IPS-11a (cell line): ENCODE measurements around the gene MATK.

Source experiments
- H3K4me3 ChIP-seq: one replicate; pipeline ENCODE4 v1.5.1; 2013; ENCODE audit warnings: low read depth, low read length, control low read depth

The MATK gene

GRCh38 chr19:3785938-3786824 is at the start of gene MATK:
MATK (minus strand) TSS chr19:3786381; CDS start chr19:3785135, 1,246 bp downstream.
- H3K4me3 ChIP-seq = peak within 1 kb of the TSS; percentile 73

GRCh38 chr19:3835055-3835435 is 48.9 kb upstream of the MATK start:
- H3K4me3 ChIP-seq = no peak overlapping the region

GRCh38 chr19:3834349-3835054 is 48.3 kb upstream of the MATK start:
- no peak overlapping the region for H3K4me3 ChIP-seq

GRCh38 chr19:3833578-3834348 is 47.6 kb upstream of the MATK start:
- H3K4me3 ChIP-seq = no peak overlapping the region

GRCh38 chr19:3832001-3832400 is 45.8 kb upstream of the MATK start:
- H3K4me3 ChIP-seq = no peak overlapping the region

- no peak overlapping the region for H3K4me3 ChIP-seq
Observed at GRCh38 chr19:3831601-3832000, 45.4 kb upstream of the MATK start.

- H3K4me3 ChIP-seq = no peak overlapping the region
Observed at GRCh38 chr19:3830621-3831589, 44.7 kb upstream of the MATK start.

GRCh38 chr19:3827306-3827705 is 41.1 kb upstream of the MATK start:
- no peak overlapping the region for H3K4me3 ChIP-seq

GRCh38 chr19:3826163-3826562 is 40.0 kb upstream of the MATK start:
- no peak overlapping the region for H3K4me3 ChIP-seq

- H3K4me3 ChIP-seq = no peak overlapping the region
Observed at GRCh38 chr19:3825286-3825956, 39.2 kb upstream of the MATK start.

- H3K4me3 ChIP-seq = no peak overlapping the region
Observed at GRCh38 chr19:3823350-3823713, 37.2 kb upstream of the MATK start.

- H3K4me3 ChIP-seq = no peak overlapping the region
Observed at GRCh38 chr19:3822683-3823349, 36.6 kb upstream of the MATK start.

GRCh38 chr19:3821857-3822364 is 35.7 kb upstream of the MATK start:
- no peak overlapping the region for H3K4me3 ChIP-seq

GRCh38 chr19:3821156-3821555 is 35.0 kb upstream of the MATK start:
- H3K4me3 ChIP-seq = no peak overlapping the region

- no peak overlapping the region for H3K4me3 ChIP-seq
Observed at GRCh38 chr19:3819989-3820388, 33.8 kb upstream of the MATK start.

GRCh38 chr19:3818918-3819317 is 32.7 kb upstream of the MATK start:
- no peak overlapping the region for H3K4me3 ChIP-seq

- no peak overlapping the region for H3K4me3 ChIP-seq
Observed at GRCh38 chr19:3818466-3818865, 32.3 kb upstream of the MATK start.

GRCh38 chr19:3817761-3818160 is 31.6 kb upstream of the MATK start:
- H3K4me3 ChIP-seq = no peak overlapping the region

- no peak overlapping the region for H3K4me3 ChIP-seq
Observed at GRCh38 chr19:3816566-3817218, 30.5 kb upstream of the MATK start.
